ENCODE data around the gene CRIP3.

- TF ChIP-seq POLR2A (IDR thresholded peaks at IDR 0.05) (no peak), CTCF (IDR thresholded peaks at IDR 0.05 in 8 of 11, conservative IDR thresholded peaks at IDR 0.05 in 3 of 11) (no peak), POLR2AphosphoS5 (IDR thresholded peaks at IDR 0.05) (no peak)
These were observed 14.1 kb downstream of the CRIP3 start for GRCh38 chr6:43294536-43294935.
